RWPE2 (cell line): ENCODE data around the gene NPEPL1.
"Not testable (repeated sequence)": the region's sequence is repeated elsewhere in the genome, so short reads cannot be mapped to it uniquely, and the experiment has no call there.

Experiments
- ATAC-seq: fragments of 200-7000 bp; cut with Tn5 transposase; 3 replicates; pipeline ENCODE4 v1.9.1; 2021; ENCODE audit warnings: low read depth
- DNase-seq: peaks from one replicate; pipeline ENCODE4 v3.0.0-alpha.2; 2020; ENCODE audit warnings: low spot score
- H3K27ac ChIP-seq: fragments of 450-650 bp; 2 replicates; pipeline ENCODE4 v1.5.1; 2017; ENCODE audit warnings: mild to moderate bottlenecking; ENCODE audit not compliant: poor library complexity, severe bottlenecking
- H3K27me3 ChIP-seq: fragments of 250-450 bp; sonication (Bioruptor Pico); 2 replicates; pipeline ENCODE4 v1.5.1; 2021; ENCODE audit warnings: mild to moderate bottlenecking, moderate library complexity; ENCODE audit not compliant: insufficient read depth, poor library complexity, severe bottlenecking
- H3K36me3 ChIP-seq: fragments of 250-450 bp; sonication (Bioruptor Pico); 2 replicates; pipeline ENCODE4 v1.5.1; 2020; ENCODE audit warnings: low read depth, mild to moderate bottlenecking, moderate library complexity
- H3K4me1 ChIP-seq: fragments of 250-450 bp; sonication (Bioruptor Pico); 2 replicates; pipeline ENCODE4 v1.5.1; 2021; ENCODE audit warnings: mild to moderate bottlenecking, moderate library complexity; ENCODE audit not compliant: insufficient read depth, poor library complexity, severe bottlenecking
- H3K4me3 ChIP-seq: fragments of 250-450 bp; sonication (Bioruptor Pico); 2 replicates; pipeline ENCODE4 v1.5.1; 2021; ENCODE audit warnings: mild to moderate bottlenecking, moderate library complexity; ENCODE audit not compliant: severe bottlenecking
- H3K9me3 ChIP-seq: fragments of 250-450 bp; sonication (Bioruptor Pico); 2 replicates; pipeline ENCODE4 v1.5.1; 2021; ENCODE audit warnings: mild to moderate bottlenecking, moderate library complexity; ENCODE audit not compliant: severe bottlenecking
- CTCF ChIP-seq: fragments of 450-650 bp; IDR thresholded peaks from one replicate; pipeline ENCODE4 v1.5.1; 2017; ENCODE audit warnings: mild to moderate bottlenecking, moderate library complexity; ENCODE audit not compliant: poor library complexity, severe bottlenecking

NPEPL1 gene

GRCh38 chr20:58692579-58693225 lies at the start of gene NPEPL1:
NPEPL1 (plus strand) TSS chr20:58692800; CDS start chr20:58692901, 101 bp downstream.
- peaks cover 7% of the 10 kb centered on the region for H3K4me1 ChIP-seq
- no peaks in the 10 kb centered on the region for H3K27me3 ChIP-seq
- H3K4me3 ChIP-seq = peak within 1 kb of the TSS; percentile 61
- H3K27ac ChIP-seq = peak within 1 kb of the TSS; percentile 34
- ATAC-seq = peak; percentile 78
- peak; percentile 79 for DNase-seq
- peaks cover 12% of the 10 kb centered on the region; the same call in 1 of the 2 replicates for H3K36me3 ChIP-seq
- TF ChIP-seq CTCF = peak; percentile 95
- H3K9me3 ChIP-seq = no peaks in the 10 kb centered on the region

GRCh38 chr20:58642896-58643295 lies 49.7 kb upstream of the NPEPL1 start:
- ATAC-seq, H3K27ac ChIP-seq, H3K36me3 ChIP-seq, H3K27me3 ChIP-seq, H3K4me3 ChIP-seq, H3K9me3 ChIP-seq: not testable (repeated sequence)
- peak; percentile 67 for DNase-seq
- H3K4me1 ChIP-seq = peaks cover 17% of the 10 kb centered on the region

- peaks cover 17% of the 10 kb centered on the region for H3K4me1 ChIP-seq
- no peaks in the 10 kb centered on the region for H3K27me3 ChIP-seq
- no peak for TF ChIP-seq CTCF
- no peak overlapping the region for H3K4me3 ChIP-seq
- ATAC-seq = peak; percentile 91
- peak; percentile 80 for DNase-seq
- H3K9me3 ChIP-seq = no peaks in the 10 kb centered on the region
- H3K27ac ChIP-seq = peak overlapping the region; percentile 63
- no peaks in the 10 kb centered on the region for H3K36me3 ChIP-seq
These were observed 47.1 kb upstream of the NPEPL1 start for GRCh38 chr20:58645412-58645968.

GRCh38 chr20:58646257-58646656 lies 46.3 kb upstream of the NPEPL1 start:
- TF ChIP-seq CTCF = no peak
- no peak for ATAC-seq

GRCh38 chr20:58646703-58647102 lies 45.9 kb upstream of the NPEPL1 start:
- Histone ChIP-seq H3K9me3 (no peaks in the 10 kb centered on the region), H3K4me1 (peaks cover 17% of the 10 kb centered on the region), H3K27ac (no peak overlapping the region), H3K36me3 (no peaks in the 10 kb centered on the region), H3K27me3 (no peaks in the 10 kb centered on the region), H3K4me3 (no peak overlapping the region)
- no peak for TF ChIP-seq CTCF
- ATAC-seq (no peak), DNase-seq (peak; percentile 30)

More at GRCh38 chr20:58646257-58646656, 46.3 kb upstream of the NPEPL1 start:
- Histone ChIP-seq H3K27ac (peak overlapping the region; percentile 63), H3K4me1 (peaks cover 17% of the 10 kb centered on the region), H3K9me3 (no peaks in the 10 kb centered on the region), H3K36me3 (no peaks in the 10 kb centered on the region), H3K27me3 (no peaks in the 10 kb centered on the region), H3K4me3 (no peak overlapping the region)
- DNase-seq = peak; percentile 49
